Mesendoderm (in vitro differentiated cells): ENCODE data around the gene MPV17.

Experiments used
- DNase-seq: peaks from one replicate; pipeline ENCODE4 v3.0.0; 2013
- H2AK5ac ChIP-seq: 2 replicates; pipeline ENCODE4 v1.6.1; 2013; ENCODE audit warnings: low read length, inconsistent platforms
- H2BK120ac ChIP-seq: 2 replicates; pipeline ENCODE4 v1.6.1; 2013; ENCODE audit warnings: low read depth, mild to moderate bottlenecking, low read length, moderate library complexity, mixed read lengths
- H2BK15ac ChIP-seq: replicated peaks from 2 replicates; pipeline ENCODE4 v1.6.1; 2013; ENCODE audit warnings: low read depth, mild to moderate bottlenecking, moderate library complexity
- H2BK5ac ChIP-seq: 2 replicates; pipeline ENCODE4 v1.6.1; 2013; ENCODE audit warnings: low read length, inconsistent platforms
- H3K18ac ChIP-seq: 2 replicates; pipeline ENCODE4 v1.6.1; 2013; ENCODE audit warnings: mild to moderate bottlenecking, low read length, mixed read lengths
- H3K23ac ChIP-seq: one replicate; pipeline ENCODE4 v1.6.1; 2013; ENCODE audit warnings: low read length
- H3K27ac ChIP-seq: 2 replicates; pipeline ENCODE4 v1.5.1; 2013; ENCODE audit warnings: low read depth, mild to moderate bottlenecking, inconsistent platforms, low read length, moderate library complexity
- H3K27me3 ChIP-seq: 2 replicates; pipeline ENCODE4 v1.6.1; 2013; ENCODE audit warnings: low read length, control low read depth, mild to moderate bottlenecking, inconsistent platforms; ENCODE audit not compliant: insufficient read depth, poor library complexity
- H3K36me3 ChIP-seq: 2 replicates; pipeline ENCODE4 v1.6.1; 2013; ENCODE audit warnings: low read length, inconsistent platforms; ENCODE audit not compliant: control insufficient read depth, insufficient read depth
- H3K4ac ChIP-seq: one replicate; pipeline ENCODE4 v1.6.1; 2013; ENCODE audit warnings: low read depth, mild to moderate bottlenecking, low read length, moderate library complexity
- H3K4me1 ChIP-seq: 2 replicates; pipeline ENCODE4 v1.6.1; 2013; ENCODE audit warnings: low read depth, low read length, inconsistent platforms; ENCODE audit not compliant: control insufficient read depth
- H3K4me2 ChIP-seq: 2 replicates; pipeline ENCODE4 v1.6.1; 2013; ENCODE audit warnings: low read length
- H3K4me3 ChIP-seq: 2 replicates; pipeline ENCODE4 v1.5.1; 2013; ENCODE audit warnings: mild to moderate bottlenecking, low read length
- H3K56ac ChIP-seq: one replicate; pipeline ENCODE4 v1.6.1; 2013; ENCODE audit warnings: low read length
- H3K79me1 ChIP-seq: 2 replicates; pipeline ENCODE4 v1.6.1; 2013; ENCODE audit warnings: low read length, inconsistent platforms
- H3K79me2 ChIP-seq: 2 replicates; pipeline ENCODE4 v1.6.1; 2013; ENCODE audit warnings: mild to moderate bottlenecking, low read length; ENCODE audit not compliant: control insufficient read depth, insufficient read depth
- H3K9ac ChIP-seq: 2 replicates; pipeline ENCODE4 v1.6.1; 2013; ENCODE audit warnings: low read length, inconsistent platforms
- H4K5ac ChIP-seq: one replicate; pipeline ENCODE4 v1.6.1; 2013; ENCODE audit warnings: low read length
- H4K8ac ChIP-seq: one replicate; pipeline ENCODE4 v1.6.1; 2013; ENCODE audit warnings: low read depth, mild to moderate bottlenecking, control low read depth, low read length, moderate library complexity
- WGBS: extraction: QIAGEN DNeasy Blood & Tissue Kit; methylation state at CpG from one replicate; pipeline ENCODE4 v1.1.7; 2013; ENCODE audit warnings: low lambda C conversion rate, missing lambda C conversion rate; ENCODE audit not compliant: insufficient coverage; ENCODE audit errors: extremely low coverage; 5-methylcytosine and 5-hydroxymethylcytosine counted together

Gene MPV17

DNA sequence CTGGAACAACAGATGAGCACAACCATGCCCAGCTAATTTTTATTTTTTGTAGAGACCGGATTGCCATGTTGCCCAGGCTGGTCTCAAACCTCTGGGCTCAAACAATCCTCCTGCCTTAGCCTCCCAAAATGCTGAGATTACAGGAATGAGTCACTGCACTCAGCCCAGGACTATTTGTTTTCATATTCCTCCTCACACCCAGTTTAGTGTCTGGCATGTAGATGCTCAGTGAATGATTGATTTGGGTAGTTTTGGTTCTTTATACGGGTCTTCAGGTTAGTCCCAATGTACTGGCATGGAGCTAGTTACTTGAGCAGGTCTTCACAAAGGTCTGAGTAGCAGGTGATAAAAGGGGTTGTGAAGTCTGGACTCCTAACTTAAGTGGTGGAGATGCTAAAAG lies 41.0 kb upstream of the MPV17 start:
- H3K4me1 ChIP-seq = no peaks in the 10 kb centered on the region
- no peak overlapping the region for H3K56ac ChIP-seq
- H3K79me2 ChIP-seq = peaks cover 1% of the 10 kb centered on the region
- H3K36me3 ChIP-seq = peaks cover 3% of the 10 kb centered on the region
- no CpG with 5 or more reads among the region's 2 CpGs for WGBS
- no peak overlapping the region for H2AK5ac ChIP-seq
- no peak overlapping the region for H4K5ac ChIP-seq
- H3K4me3 ChIP-seq = no peak overlapping the region
- H3K79me1 ChIP-seq = peaks cover 6% of the 10 kb centered on the region
- no peak overlapping the region for H2BK120ac ChIP-seq
- no peak overlapping the region for H3K27ac ChIP-seq
- DNase-seq = no peak
- no peaks in the 10 kb centered on the region for H3K27me3 ChIP-seq
- no peak overlapping the region for H3K18ac ChIP-seq
- no peak overlapping the region for H2BK15ac ChIP-seq
- H3K4ac ChIP-seq = no peak overlapping the region
- no peak overlapping the region for H3K23ac ChIP-seq
- no peak overlapping the region for H3K9ac ChIP-seq
- H2BK5ac ChIP-seq = no peak overlapping the region
- no peak overlapping the region for H3K4me2 ChIP-seq
- no peak overlapping the region for H4K8ac ChIP-seq

- H3K56ac ChIP-seq = no peak overlapping the region
- H3K23ac ChIP-seq = no peak overlapping the region
- no peak overlapping the region for H2BK15ac ChIP-seq
- H3K36me3 ChIP-seq = peaks cover 2% of the 10 kb centered on the region
- no peak overlapping the region for H3K18ac ChIP-seq
- H4K8ac ChIP-seq = no peak overlapping the region
- H2AK5ac ChIP-seq = no peak overlapping the region
- H3K9ac ChIP-seq = no peak overlapping the region
- H2BK5ac ChIP-seq = no peak overlapping the region
- H4K5ac ChIP-seq = no peak overlapping the region
- no CpG with 5 or more reads among the region's 4 CpGs for WGBS
- H2BK120ac ChIP-seq = no peak overlapping the region
- no peak for DNase-seq
- H3K79me1 ChIP-seq = no peaks in the 10 kb centered on the region
- no peak overlapping the region for H3K4me2 ChIP-seq
- no peak overlapping the region for H3K4me3 ChIP-seq
- no peak overlapping the region for H3K4ac ChIP-seq
- H3K79me2 ChIP-seq = peaks cover 3% of the 10 kb centered on the region
- H3K4me1 ChIP-seq = no peaks in the 10 kb centered on the region
- H3K27ac ChIP-seq = no peak overlapping the region
- no peaks in the 10 kb centered on the region for H3K27me3 ChIP-seq
These were observed 40.0 kb upstream of the MPV17 start for GRCh38 chr2:27362678-27363420.

GRCh38 chr2:27356382-27357181 lies 33.7 kb upstream of the MPV17 start, which contains the start of gene GTF3C2:
Gene GTF3C2 (minus strand): TSS chr2:27356764. CDS start chr2:27343554, 13,210 bp downstream.
- Histone ChIP-seq H3K4me1 (no peaks in the 10 kb centered on the region), H3K27ac (peak within 1 kb of the TSS; percentile 100), H3K23ac (peak within 1 kb of the TSS; percentile 45), H3K9ac (peak within 1 kb of the TSS; percentile 98), H3K4ac (peak within 1 kb of the TSS; percentile 91), H2AK5ac (peak within 1 kb of the TSS; percentile 82), H3K4me2 (peak within 1 kb of the TSS; percentile 85), H2BK15ac (no peak within 1 kb of the TSS), H3K4me3 (peak within 1 kb of the TSS; percentile 93), H4K5ac (peak within 1 kb of the TSS; percentile 72), H3K56ac (peak within 1 kb of the TSS; percentile 98), H3K18ac (peak within 1 kb of the TSS; percentile 97), H3K79me1 (peaks cover 7% of the 10 kb centered on the region), H3K27me3 (no peaks in the 10 kb centered on the region), H2BK120ac (peak within 1 kb of the TSS; percentile 22), H4K8ac (peak within 1 kb of the TSS; percentile 98), H3K79me2 (peaks cover 36% of the 10 kb centered on the region), H3K36me3 (no peaks in the 10 kb centered on the region), H2BK5ac (peak within 1 kb of the TSS; percentile 90)
- peak; percentile 100 for DNase-seq
- no CpG with 5 or more reads among the region's 67 CpGs for WGBS

- H2BK15ac ChIP-seq = no peak overlapping the region
These were observed 33.1 kb upstream of the MPV17 start for GRCh38 chr2:27356056-27356381.

DNA sequence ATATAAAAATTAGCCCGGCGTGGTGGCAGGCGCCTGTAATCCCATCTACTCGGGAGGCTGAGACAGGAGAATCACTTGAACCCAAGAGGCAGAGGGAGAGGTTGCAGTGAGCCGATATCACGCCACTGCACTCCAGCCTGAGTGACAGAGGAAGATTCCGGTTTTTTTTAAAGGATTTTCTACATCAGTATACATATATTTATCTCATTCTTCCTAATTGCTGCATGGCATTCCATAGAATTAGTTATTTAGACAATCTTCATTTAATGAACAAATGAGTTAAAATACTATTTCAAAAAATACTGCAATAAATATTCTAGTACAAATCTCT lies 31.7 kb upstream of the MPV17 start:
- peaks cover 7% of the 10 kb centered on the region for H3K79me1 ChIP-seq
- H3K9ac ChIP-seq = no peak overlapping the region
- no peak overlapping the region for H3K56ac ChIP-seq
- no peaks in the 10 kb centered on the region for H3K36me3 ChIP-seq
- H3K27me3 ChIP-seq = no peaks in the 10 kb centered on the region
- no peak for DNase-seq
- H3K18ac ChIP-seq = no peak overlapping the region
- H3K4me1 ChIP-seq = no peaks in the 10 kb centered on the region
- H2BK120ac ChIP-seq = no peak overlapping the region
- H3K4me2 ChIP-seq = no peak overlapping the region
- no peak overlapping the region for H3K23ac ChIP-seq
- H2BK15ac ChIP-seq = no peak overlapping the region
- H2AK5ac ChIP-seq = no peak overlapping the region
- H2BK5ac ChIP-seq = no peak overlapping the region
- H3K27ac ChIP-seq = no peak overlapping the region
- H3K4me3 ChIP-seq = no peak overlapping the region
- H3K79me2 ChIP-seq = peaks cover 49% of the 10 kb centered on the region
- no peak overlapping the region for H4K5ac ChIP-seq
- no peak overlapping the region for H3K4ac ChIP-seq
- no peak overlapping the region for H4K8ac ChIP-seq
- WGBS = no CpG with 5 or more reads among the region's 7 CpGs

More at GRCh38 chr2:27356056-27356381, 33.1 kb upstream of the MPV17 start:
- Histone ChIP-seq H2AK5ac (no peak overlapping the region), H3K18ac (peak overlapping the region; percentile 15), H3K27ac (peak overlapping the region; percentile 100), H3K4me2 (peak overlapping the region; percentile 60), H3K79me2 (peaks cover 40% of the 10 kb centered on the region), H2BK120ac (peak overlapping the region; percentile 22), H3K4ac (peak overlapping the region; percentile 28), H3K23ac (no peak overlapping the region), H3K36me3 (no peaks in the 10 kb centered on the region), H3K56ac (peak overlapping the region; percentile 98), H3K9ac (peak overlapping the region; percentile 98), H3K4me3 (peak overlapping the region; percentile 93), H3K4me1 (no peaks in the 10 kb centered on the region), H4K5ac (peak overlapping the region; percentile 72), H3K79me1 (peaks cover 7% of the 10 kb centered on the region), H2BK5ac (peak overlapping the region; percentile 89), H3K27me3 (no peaks in the 10 kb centered on the region), H4K8ac (no peak overlapping the region)
- peak; percentile 76 for DNase-seq
- no CpG with 5 or more reads among the region's 12 CpGs for WGBS
